ENCODE data around the gene DEPDC1.

DNA sequence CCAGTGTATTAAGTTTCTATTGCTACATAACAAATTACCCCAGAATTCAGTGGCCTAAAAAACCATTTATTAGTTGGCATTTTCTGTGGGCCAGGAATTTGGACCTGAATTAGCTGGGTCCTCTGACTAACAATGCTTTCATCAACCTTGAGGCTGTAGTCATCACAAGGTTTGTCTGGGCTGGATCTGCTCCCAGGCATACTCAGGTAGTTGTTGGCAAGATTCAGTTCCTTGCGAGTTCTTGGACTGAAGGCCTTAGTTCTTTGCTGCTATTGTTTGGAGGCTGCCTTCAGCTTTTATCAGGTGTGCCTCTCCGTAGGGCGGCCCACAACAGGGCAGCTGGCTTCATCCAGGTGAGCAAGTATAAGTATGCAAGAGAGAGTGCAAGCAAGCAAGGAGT is 31.4 kb upstream of the DEPDC1 start:
- TF ChIP-seq, protein P1, sequence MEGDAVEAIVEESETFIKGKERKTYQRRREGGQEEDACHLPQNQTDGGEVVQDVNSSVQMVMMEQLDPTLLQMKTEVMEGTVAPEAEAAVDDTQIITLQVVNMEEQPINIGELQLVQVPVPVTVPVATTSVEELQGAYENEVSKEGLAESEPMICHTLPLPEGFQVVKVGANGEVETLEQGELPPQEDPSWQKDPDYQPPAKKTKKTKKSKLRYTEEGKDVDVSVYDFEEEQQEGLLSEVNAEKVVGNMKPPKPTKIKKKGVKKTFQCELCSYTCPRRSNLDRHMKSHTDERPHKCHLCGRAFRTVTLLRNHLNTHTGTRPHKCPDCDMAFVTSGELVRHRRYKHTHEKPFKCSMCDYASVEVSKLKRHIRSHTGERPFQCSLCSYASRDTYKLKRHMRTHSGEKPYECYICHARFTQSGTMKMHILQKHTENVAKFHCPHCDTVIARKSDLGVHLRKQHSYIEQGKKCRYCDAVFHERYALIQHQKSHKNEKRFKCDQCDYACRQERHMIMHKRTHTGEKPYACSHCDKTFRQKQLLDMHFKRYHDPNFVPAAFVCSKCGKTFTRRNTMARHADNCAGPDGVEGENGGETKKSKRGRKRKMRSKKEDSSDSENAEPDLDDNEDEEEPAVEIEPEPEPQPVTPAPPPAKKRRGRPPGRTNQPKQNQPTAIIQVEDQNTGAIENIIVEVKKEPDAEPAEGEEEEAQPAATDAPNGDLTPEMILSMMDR (conservative IDR thresholded peaks at IDR 0.05; ENCODE audit: low read length) = no peak
- no peak for TF ChIP-seq EZH2phosphoT487 (IDR thresholded peaks at IDR 0.05; ENCODE audit: borderline replicate concordance)

All from Loucy (cell line).